IPS DF 4.7 (cell line): ENCODE measurements around the gene TJP1.

Experiments used
- DNase-seq: peaks from one replicate; pipeline ENCODE4 v3.0.0-alpha.2; 2013; ENCODE audit warnings: low spot score; ENCODE audit errors: extremely low read depth

Gene TJP1

DNA sequence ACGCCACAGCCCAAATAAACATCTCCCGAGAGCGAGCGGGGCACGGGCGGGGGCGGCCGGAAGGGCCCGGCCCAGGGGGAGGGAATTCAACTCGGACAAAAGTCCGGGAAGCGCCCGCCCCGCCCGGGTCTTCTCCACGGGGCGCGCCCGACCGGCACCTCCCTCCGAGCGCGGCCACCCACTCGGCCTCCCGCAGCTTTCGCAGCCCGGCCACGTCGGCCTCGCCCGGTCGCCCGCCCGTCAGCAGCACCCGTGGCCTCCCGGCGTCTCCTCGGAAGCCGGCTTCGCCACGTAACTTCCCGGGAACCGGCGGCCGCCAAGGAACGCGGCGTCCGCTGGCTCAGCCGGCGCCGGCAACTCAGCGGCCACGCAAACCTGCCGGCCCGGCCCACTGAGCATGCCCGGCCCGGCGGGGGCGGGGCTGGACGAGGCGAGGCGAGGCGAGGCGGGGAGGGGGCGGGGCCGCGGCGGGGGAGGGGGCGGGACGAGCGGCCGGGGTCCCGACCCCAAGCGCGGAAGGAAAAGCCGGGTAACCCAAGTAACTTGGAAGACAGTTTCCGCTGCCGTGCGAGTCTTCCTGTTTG, at the start of gene TJP1:
TJP1 (minus strand) TSS at position 369 of the 584 bp plus-strand sequence. CDS start 440 bp downstream, outside the sequence.
- DNase-seq = no peak

DNA sequence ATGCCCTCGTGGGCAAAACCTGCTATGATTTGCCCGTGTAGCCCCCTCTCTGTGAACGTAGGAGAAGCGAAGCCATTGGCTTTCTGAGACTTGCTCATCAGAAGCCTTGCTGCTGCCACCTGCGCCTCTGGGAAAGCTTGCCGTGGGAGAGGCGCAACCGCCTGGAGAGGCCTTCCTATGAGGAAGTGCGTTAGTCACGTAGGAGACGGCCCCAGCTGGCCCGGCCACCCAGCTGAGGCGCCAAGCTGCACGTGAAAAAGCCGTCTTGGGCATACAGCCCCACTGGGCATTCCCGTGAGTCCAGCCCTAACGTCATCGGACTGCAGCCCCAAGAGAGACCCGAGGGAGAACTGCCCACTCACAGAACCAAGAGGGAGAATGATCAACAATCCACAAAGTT, 49.1 kb upstream of the TJP1 start:
- DNase-seq = no peak

DNA sequence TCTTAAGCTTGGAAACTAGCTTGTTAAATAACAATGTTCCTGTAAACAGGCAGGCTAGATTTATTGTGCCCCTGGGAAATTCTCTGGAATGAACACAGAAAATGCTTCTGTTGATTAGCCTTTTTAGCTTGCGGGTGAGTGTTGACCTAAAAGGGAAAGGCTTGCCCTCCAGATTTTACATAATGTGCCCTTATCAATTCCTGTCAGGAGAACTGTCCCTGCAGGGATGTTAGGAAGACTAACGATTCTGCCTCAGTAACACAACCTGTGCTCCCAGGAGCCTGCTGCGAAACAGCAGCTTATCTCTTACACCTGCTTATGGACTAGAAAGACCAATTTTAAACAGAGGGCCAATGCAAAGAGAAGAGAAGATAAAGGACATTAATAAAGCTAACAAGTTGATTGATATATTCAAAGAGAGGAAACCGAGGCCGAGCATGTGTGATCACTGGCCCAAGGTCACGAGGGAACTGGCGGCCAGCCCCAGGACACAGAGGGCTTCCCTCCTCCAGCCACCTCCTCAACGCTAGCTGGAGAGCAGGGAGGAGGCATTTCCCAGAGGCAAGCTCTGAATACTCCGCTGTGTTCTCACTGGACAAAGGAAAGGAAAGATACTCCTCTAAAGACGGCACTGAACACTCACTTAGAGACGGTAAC, 48.4 kb upstream of the TJP1 start:
- DNase-seq = no peak

DNA sequence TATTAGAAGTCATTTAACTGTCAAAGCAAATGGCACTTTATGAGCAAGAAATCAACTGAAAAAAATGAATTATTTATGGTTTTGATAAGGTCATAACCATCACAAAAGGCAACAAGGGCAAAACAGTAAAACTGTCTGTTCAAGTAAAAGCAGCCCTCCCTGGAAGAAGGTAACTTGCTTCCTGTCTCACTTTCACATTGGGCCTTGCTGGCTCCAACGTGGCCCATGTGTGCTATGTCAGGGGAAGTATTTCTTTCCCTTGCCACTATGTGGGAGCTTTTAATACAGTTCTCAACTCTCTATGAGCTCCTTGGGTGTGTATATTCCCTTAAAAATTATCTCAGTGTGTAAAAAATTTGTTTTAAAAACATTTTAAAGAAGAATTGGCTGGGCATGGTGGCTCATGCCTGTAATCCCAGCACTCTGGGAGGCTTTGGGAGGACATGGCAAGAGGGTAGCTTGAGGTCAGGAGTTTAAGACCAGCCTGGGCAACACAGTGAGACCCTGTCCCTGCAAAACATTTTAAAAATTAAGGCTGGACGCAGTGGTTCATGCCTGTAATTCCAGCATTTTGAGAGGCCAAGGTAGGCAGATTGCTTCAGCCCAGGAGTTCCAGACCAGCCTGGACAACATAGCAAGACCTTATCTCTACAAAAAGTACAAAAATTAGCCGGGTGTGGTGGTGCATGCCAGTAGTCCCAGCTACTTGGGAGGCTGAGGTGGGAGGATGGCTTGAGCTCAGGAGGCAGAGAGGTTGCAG, 45.2 kb upstream of the TJP1 start:
- DNase-seq = no peak

DNA sequence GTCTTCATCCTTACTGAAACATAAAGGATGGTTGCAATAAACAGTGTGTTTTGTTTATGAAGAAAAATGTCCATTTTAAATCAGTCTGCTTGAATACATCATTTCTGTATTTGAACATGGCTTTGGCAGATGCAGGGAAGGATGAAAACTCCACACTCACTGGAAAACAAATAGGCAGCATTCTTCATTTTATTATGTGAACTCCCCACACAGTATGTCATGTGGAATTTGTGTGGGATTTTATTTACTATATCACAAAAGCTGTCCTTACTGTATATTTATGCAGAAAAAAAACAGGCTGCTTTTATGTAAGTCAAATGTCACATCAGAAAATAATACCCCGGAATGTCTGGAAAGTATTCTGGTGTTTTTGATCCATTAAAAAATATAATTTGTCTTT, 44.1 kb upstream of the TJP1 start:
- DNase-seq = no peak

DNA sequence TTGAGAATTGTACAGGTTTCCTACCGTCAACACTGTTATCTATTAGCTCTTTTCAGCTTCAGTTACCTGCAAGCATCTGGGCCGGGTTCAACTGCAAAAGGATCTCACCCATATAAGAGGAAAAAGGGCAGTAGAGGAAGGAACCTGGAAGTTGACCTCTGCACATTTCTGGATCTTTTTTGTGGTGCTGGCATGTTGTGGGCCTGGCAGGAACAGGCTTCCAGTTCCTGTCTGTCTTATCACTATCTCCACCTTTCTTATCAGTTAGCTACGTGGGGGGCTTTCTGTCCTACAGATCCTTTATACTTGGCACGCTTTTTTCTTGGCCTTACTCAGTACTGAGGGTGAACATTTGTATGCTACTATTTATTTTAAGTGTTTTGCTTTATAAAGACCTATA, 42.2 kb upstream of the TJP1 start:
- no peak for DNase-seq

DNA sequence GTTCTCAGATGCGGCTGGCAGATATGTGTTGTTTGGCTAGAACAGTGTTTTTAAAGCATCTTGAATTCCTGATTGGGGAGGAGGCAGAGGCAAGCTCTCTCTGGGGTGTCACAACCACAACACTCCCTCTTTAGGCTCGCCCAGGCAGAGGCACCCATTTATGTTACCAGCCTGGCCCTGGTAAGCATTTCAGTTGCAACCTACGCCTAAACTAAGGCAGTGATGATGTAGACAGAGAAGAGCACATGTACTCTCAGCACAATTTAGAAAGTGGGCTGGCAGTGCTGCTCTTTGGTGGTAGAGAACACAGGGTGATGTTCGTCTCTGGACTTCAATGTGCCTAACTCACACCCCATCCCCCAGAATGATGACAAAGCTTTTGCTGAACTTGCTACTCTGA, 41.2 kb upstream of the TJP1 start:
- DNase-seq = no peak

DNA sequence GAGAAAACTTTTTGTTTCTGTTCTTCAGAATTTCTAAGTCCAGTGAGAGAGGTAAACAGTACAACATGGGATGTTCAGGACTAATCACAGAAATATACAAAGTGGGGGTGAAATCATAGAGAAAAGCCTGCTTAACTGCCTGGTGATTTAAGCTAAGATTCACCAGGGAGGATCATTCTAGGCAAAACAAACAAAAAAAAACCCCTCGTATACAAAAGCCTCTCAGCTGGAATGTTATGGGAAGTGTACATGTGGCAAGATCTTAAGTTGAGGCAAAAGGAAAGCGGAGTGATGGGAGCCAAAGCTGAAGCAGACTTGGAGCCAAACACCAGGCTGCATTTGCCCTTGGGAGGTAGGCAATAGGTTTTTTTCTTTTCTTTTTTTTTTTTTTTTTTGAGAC, 40.0 kb upstream of the TJP1 start:
- DNase-seq = no peak

DNA sequence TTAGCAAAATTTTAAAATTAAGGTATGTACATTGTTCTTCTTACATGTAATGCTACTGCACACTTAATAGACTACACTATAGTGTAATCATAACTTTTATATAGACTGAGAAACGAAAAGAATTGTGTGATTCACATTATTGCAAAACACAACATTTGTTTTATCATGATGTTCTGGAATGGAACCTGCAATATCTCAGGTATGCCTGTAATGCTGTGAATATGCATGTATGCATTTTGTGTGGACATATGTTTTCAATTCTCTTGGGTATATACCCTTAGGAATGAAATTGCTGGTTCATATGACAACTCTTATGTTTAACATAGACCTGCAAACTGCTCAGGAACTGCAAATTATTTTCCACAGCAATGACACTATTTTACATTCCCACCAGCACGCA, 38.6 kb upstream of the TJP1 start:
- DNase-seq = no peak

DNA sequence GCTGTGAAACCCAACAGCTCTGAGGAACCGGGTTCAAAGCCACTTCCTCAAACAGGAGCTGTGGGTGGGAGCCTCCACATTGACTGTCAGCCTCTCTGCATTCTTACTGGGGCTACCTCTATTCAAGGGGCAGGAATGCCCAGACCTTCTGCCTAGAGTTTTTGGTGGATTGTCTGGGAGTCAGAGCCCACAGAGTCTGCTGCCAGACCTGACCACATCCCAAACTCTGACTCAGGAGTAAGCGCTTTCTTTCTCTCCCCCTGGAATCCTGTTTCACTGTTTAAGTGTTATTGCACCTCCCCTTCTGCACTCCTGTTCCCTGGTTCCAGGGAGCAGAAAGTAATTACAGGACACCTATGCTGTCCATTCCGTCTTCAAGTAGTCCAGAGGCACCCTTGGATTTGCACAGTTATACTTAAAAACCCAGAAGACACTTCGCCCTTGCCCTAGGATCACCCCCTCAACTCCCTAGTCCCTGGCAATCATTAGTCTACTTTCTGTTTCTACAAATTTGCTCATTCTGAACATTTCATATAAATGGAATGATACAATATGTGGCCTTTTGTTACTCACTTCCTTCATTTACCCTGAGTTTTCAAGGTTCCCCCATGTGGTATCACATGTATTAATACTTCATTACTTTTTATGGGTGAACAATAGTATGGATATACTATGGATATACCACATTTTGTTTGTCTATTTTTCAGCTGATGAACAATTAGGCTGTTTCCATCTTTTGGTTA, 37.9 kb upstream of the TJP1 start:
- no peak for DNase-seq

DNA sequence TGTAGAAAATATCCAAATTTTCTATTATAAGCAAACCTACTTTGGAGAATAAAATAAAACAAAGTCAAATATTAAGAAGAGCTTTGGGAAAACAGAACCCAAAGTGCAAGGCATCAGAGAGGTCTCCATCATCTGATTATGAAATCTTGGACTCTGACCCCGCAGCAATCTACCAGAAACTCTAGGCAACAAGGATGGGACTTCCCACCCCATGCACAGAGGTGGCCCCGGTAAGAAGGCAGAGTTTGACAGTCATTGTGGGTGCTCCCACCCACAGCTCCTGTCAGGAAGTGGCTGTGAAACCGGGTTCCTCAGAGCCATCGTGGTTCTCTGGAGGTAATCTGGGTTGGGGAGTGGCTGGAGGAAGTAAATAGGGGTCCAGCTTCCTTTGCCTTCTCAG, 37.0 kb upstream of the TJP1 start:
- DNase-seq = no peak

DNA sequence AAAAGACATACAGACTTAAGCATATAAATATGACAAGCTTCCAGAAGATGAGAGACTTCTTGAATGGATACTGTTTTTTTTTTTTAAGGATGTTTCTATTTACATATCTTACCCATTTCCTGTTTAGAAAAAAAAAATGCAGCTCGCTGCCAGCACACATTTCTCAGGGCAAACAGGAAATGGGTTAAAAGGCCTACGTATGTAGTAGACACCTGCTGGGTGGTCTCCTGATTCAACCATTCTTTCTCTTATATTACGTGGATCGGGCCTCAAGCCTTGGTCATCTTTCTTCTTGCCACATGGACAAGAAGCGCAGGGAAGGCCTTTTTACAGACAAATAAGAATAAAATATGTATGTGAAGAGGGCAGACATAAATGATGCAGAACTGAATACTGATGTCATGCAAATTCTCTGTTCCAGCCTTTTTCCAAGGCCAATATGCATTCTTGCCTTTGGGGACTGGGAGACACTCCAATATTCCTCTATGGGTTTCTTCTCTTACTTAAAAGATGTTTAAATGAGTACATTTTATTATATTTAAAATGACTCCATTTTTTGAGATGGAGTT, 35.0 kb upstream of the TJP1 start:
- DNase-seq = no peak

DNA sequence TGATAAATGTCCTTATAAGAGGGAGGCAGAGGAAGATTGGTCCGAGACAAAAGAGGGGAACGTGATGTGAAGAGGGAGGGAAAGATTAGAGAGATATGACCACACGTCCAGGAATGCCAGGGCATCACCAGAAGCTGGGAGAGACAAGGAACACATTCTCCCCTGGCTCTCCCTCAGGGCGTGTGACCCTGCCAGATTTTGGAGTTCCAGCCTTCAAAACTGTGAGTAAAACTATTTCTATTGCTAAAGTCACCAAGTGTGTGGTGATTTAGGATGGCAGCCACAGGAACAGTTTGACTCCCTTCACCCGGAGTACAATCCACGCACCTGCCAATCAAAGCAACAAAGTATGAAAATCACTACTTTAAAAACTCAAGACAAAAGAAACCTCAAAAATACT, 32.1 kb upstream of the TJP1 start:
- no peak for DNase-seq

DNA sequence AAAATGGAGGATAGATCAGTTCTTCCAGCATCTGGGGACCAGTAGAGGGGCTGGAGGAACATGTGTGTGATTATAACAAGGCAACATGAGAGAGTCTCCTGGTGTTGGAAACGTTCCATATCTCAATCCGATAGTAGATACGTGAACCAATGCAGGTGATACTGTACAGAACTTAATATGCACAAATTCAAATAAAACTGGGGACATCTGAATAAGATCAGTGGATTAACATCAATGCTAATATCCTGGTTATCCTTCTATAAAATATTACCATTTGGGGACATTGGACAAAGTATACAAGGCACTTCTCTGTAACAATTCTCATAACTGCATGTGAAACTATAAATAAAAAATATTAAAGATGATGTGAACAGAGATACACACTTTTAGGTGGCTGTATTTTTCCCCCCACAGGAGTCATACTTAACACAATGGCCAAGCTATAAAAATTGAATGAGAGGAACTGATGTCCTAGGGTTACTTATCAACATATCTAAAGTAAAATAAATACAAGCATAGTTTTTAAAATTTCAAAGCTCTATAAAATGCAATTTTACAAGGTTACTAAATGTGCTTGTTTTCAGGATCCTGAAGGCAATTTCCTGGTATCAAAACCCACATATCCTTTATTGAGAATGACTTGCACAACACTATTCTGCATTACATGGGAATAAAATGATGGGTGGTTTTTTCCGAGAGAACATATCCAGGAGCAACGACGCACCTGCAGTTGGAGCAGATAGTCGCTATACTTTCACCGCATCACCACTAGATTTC, 31.1 kb upstream of the TJP1 start:
- DNase-seq = no peak

DNA sequence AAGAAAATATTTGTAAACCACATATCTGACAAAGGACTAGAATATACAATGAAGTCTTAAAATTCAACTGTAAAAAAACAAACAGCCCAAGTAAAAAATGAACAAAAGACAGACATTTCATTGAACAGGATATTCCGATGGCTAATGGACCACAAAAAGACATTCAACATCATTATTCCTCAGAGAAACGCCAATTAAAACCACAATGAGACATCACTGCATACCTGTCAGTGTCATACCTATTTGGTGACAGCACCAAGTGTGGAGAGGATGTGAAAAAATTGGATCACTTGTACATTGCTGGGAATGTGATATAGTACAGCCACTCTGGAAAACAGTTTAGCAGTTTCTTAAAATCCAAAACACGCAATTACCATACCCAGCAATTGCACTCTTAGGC, 29.9 kb upstream of the TJP1 start:
- DNase-seq = no peak

DNA sequence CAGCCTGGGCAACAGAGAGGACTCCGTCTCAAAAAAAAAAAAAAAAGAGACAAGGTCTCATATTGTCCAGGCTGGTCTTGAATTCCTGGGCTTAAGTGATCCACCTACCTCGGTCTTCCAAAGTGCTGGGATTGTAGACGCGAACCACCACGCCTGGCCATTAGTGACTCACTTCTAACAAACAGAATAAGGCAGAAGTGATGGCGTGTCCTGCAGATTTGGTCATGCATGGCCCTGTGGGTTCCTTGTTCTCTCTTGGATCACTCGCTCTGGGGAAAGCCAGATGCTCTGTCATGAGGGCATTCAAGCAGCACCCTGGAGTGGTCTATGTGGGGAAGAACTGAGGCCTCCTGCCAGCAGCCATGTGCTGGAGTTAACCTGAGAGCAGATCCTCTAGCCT, 27.4 kb upstream of the TJP1 start:
- DNase-seq = no peak

DNA sequence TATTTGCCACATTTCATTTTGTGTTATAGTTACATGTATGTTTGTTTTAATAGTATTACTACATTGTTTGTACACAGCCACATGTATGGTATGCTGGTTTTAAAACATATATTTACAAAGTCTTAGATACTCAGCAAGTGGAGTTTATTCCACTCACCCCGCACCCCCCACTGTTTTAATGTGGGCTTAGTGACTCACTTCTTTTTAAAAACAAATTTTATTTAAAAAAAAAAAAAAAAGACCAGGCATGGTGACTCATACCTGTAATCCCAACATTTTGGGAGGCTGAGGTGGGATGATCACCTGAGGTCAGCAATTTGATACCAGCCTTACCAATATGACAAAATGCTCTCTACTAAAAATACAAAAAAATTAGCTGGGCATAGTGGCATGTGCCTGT, 26.9 kb upstream of the TJP1 start:
- no peak for DNase-seq

DNA sequence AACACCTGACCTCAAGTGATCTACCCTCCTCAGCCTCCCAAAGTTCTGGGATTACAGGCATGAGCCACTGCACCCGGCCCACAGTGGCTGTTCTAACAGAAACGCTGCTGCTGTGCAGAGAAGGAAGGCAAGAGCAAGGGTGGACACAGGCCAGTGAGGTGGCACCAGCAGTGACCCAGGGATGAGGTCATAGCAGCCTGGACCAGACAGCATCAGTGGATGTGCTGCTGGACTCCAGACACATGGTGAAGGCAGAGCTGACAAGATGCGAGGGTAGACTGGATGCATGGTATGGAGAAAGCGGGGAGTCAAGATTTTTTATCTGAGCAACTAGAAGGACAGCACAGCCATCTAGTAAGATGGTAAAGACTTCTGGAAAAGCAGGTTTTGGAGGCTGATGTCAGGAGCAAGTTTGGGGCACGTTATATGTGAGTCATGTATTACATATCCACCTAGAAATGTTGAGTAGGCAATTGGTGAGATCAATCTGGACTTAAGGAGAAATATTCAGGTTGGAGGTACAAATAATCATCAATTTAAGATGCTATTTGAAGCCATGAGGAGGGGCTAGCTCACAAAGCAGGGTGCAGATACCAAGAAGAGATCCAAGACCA, 22.1 kb upstream of the TJP1 start:
- no peak for DNase-seq

DNA sequence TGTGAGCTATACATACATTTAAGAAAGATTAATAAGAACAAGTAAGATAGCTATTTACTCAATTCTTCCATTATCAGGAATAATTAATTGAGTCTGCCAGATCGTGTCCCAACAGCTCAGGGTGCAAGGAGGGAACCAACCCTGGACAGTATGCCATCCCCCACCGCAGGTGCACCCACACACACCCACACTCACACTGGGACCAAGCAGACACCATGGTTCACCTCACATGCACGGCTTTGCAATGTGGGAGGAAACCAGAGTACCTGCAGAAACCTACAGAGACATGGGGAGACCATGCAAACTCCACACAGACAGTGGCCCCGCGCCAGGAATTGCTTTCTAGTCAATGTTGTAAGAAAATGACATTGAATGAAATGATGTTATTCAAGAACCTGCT, 20.0 kb upstream of the TJP1 start:
- DNase-seq = no peak

DNA sequence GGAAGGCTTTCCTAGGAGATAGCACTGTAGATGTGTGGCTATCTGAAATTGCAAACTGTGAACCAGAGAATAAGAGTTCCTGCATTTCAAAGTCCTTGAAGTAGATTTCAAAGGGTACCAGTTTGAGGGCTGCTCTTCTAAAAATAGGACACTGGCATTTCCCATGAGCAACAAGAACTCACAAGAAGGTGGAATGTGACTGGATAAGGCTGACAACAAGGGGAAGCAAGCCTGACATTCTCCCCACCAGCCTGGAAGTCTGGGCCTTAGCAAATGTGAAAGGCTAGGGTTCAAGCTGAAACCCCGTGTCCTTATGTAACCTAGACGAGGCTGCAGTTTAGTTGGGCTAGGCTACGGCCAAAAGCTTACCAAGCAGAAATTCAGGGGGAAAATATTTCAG, 18.7 kb upstream of the TJP1 start:
- DNase-seq = no peak

DNA sequence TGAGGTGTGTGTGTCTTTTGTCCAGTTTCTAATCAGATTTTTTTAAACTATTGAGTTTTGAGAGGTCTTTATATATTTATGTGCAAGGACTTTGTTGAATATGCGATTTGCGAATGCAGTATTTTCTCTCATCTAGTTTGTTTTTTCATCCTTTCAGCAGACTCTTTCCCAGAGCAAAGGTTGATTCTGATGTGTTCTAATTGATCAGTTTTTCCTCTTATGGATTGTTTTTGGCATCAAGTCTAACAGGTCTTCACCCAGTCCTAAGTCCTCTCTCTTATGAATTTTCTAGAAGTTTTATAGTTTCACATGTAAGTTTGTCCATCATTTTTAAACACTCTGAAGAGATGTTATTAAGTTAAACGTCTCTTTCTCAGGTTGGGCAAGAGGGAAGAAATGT, 17.8 kb upstream of the TJP1 start:
- no peak for DNase-seq
